ENCODE data around the gene CDK14. TPM values are rescaled to one million over a fixed set of nuclear protein-coding genes. Genes with fewer than 3 reads are reported as not detected.

CDK14 gene
- total RNA-seq, 1 donor from 2014 or later: 58.6 TPM

- Histone ChIP-seq H3K4me3 (no peak overlapping the region), H3K9me3 (no peaks in the 10 kb centered on the region), H3K4me1 (peaks cover 8% of the 10 kb centered on the region), H3K36me3 (no peaks in the 10 kb centered on the region), H3K27me3 (ENCODE audit: low read depth) (no peaks in the 10 kb centered on the region), H3K27ac (no peak overlapping the region)
- TF ChIP-seq CTCF (IDR thresholded peaks at IDR 0.05): no peak
- intact Hi-C loops (cut with DNase I): no loop called here
- no peak for DNase-seq
- ATAC-seq: no peak
Measured at GRCh38 chr7:91230100-91230499, 634.0 kb downstream of the CDK14 start.

- H3K4me1 ChIP-seq: peaks cover 8% of the 10 kb centered on the region
- no peak for TF ChIP-seq CTCF (IDR thresholded peaks at IDR 0.05)
- intact Hi-C loops (cut with DNase I): no loop called here
- DNase-seq (no peak), ATAC-seq (no peak)
- H3K27me3 ChIP-seq (ENCODE audit: low read depth): no peaks in the 10 kb centered on the region
- H3K4me3 ChIP-seq: no peak overlapping the region
- no peak overlapping the region for H3K27ac ChIP-seq
- H3K36me3 ChIP-seq: no peaks in the 10 kb centered on the region
- no peaks in the 10 kb centered on the region for H3K9me3 ChIP-seq
Measured at GRCh38 chr7:91230503-91230902, 634.4 kb downstream of the CDK14 start.

GRCh38 chr7:91233212-91233611 lies 637.1 kb downstream of the CDK14 start:
- no peaks in the 10 kb centered on the region for H3K27me3 ChIP-seq (ENCODE audit: low read depth)
- DNase-seq: no peak
- no peaks in the 10 kb centered on the region for H3K9me3 ChIP-seq
- no peak for ATAC-seq
- H3K4me3 ChIP-seq: no peak overlapping the region
- H3K4me1 ChIP-seq: peaks cover 8% of the 10 kb centered on the region
- TF ChIP-seq CTCF (IDR thresholded peaks at IDR 0.05): no peak
- no peak overlapping the region for H3K27ac ChIP-seq
- no peaks in the 10 kb centered on the region for H3K36me3 ChIP-seq
- intact Hi-C loops (cut with DNase I): no loop called here

- intact Hi-C loops (cut with DNase I): no loop called here
- no peak overlapping the region for H3K27ac ChIP-seq
- no peaks in the 10 kb centered on the region for H3K27me3 ChIP-seq (ENCODE audit: low read depth)
- no peak for TF ChIP-seq CTCF (IDR thresholded peaks at IDR 0.05)
- peak in 1 of 2 donors; percentile 48 for ATAC-seq
- H3K36me3 ChIP-seq: no peaks in the 10 kb centered on the region
- peaks cover 13% of the 10 kb centered on the region for H3K4me1 ChIP-seq
- peak; percentile 51 for DNase-seq
- H3K4me3 ChIP-seq: no peak overlapping the region
- H3K9me3 ChIP-seq: no peaks in the 10 kb centered on the region
Measured at GRCh38 chr7:91235211-91235832, 639.2 kb downstream of the CDK14 start.

GRCh38 chr7:91239171-91239604 lies 643.1 kb downstream of the CDK14 start:
- TF ChIP-seq CTCF (IDR thresholded peaks at IDR 0.05): no peak
- DNase-seq (no peak), ATAC-seq (peak in 1 of 2 donors; percentile 27)
- no peak overlapping the region for H3K27ac ChIP-seq
- H3K27me3 ChIP-seq (ENCODE audit: low read depth): no peaks in the 10 kb centered on the region
- no peaks in the 10 kb centered on the region for H3K36me3 ChIP-seq
- intact Hi-C loops (cut with DNase I): no loop called here
- H3K4me3 ChIP-seq: no peak overlapping the region
- peaks cover 16% of the 10 kb centered on the region for H3K4me1 ChIP-seq
- no peaks in the 10 kb centered on the region for H3K9me3 ChIP-seq

Data from lower lobe of right lung (tissue), 2 donors.